Measurements from ENCODE around the gene GYG2.

GRCh38 chrX:2888309-2888708 is 59.6 kb downstream of the GYG2 start:
- no peak for TF ChIP-seq EZH2 (IDR thresholded peaks at IDR 0.05; ENCODE audit: borderline replicate concordance, low read depth, low read length, poor library complexity, severe bottlenecking)
- no peak for TF ChIP-seq CTCF (conservative IDR thresholded peaks at IDR 0.05; ENCODE audit: low read depth, low read length)

All from A673 (cell line).